Prostate gland (tissue), 2 donors: ENCODE results near the gene CSNK1A1L.

Source experiments
- POLR2A ChIP-seq: fragments of 450-650 bp; IDR thresholded peaks from one replicate; pipeline ENCODE4 v1.6.1; 2016; ENCODE audit warnings: antibody characterized with exemption, mild to moderate bottlenecking
- TF ChIP-seq, protein P1 (sequence below), 4 experiments: fragments of 200-600 bp in 2 of 4; fragments of 450-650 bp in 2 of 4; sonication (generic) in 2 of 4; IDR thresholded peaks; 1 replicate in 3 of 4; 2 replicates in 1 of 4; pipeline ENCODE4 v1.5.1; 2016 to 2019; ENCODE audit warnings: antibody characterized with exemption in 4 of 4, mild to moderate bottlenecking in 2 of 4, moderate library complexity in 2 of 4

DNA sequence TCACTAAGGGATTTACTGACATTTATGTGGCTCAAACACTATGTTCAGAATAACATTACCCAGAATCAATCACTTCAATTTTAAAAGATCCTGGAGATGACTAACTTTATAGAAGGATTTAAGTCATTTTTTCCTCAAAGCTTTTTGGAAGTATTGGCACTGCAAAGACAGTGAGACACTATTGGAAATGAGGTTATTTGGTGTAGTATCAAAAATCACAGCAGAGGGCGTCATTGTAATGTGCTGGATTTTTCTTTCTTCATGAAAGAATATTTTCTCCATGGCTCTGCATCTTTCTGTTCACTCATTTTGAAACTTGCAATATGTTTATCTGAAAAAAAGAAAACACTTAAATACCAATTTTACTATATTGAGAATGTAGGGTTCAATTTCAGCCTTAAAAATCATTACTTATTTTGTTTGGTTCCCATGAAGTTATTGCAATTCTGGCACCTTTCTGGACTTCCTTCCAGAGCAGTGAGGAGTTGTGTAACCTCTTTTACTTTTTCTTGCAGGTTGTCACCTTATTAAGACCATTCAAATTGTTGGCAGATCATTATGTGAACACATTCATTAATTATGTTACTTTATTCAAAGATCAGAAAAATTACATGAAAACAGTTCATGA, 3.7 kb upstream of the CSNK1A1L start:
- TF ChIP-seq, protein P1, sequence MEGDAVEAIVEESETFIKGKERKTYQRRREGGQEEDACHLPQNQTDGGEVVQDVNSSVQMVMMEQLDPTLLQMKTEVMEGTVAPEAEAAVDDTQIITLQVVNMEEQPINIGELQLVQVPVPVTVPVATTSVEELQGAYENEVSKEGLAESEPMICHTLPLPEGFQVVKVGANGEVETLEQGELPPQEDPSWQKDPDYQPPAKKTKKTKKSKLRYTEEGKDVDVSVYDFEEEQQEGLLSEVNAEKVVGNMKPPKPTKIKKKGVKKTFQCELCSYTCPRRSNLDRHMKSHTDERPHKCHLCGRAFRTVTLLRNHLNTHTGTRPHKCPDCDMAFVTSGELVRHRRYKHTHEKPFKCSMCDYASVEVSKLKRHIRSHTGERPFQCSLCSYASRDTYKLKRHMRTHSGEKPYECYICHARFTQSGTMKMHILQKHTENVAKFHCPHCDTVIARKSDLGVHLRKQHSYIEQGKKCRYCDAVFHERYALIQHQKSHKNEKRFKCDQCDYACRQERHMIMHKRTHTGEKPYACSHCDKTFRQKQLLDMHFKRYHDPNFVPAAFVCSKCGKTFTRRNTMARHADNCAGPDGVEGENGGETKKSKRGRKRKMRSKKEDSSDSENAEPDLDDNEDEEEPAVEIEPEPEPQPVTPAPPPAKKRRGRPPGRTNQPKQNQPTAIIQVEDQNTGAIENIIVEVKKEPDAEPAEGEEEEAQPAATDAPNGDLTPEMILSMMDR (IDR thresholded peaks at IDR 0.05) = peak in 3 of 4 experiments; percentile 47 to 66 (median 49)
- TF ChIP-seq POLR2A = no peak
